Adrenal gland (tissue), 12 donors: ENCODE results near the gene GALNT7. TPM values are rescaled to one million over a fixed set of nuclear protein-coding genes. Genes with fewer than 3 reads are reported as not detected.

ENCODE experiments used
- DNase-seq, 7 donors: peaks; one replicate each; pipeline ENCODE4 v3.0.0-alpha.2; 2019 to 2020
- H3K27ac ChIP-seq, 5 donors: fragments of 200-600 bp; sonication (generic) in 4 of 5; 1 replicate in 3 of 5; 2 replicates in 2 of 5; pipeline versions ENCODE4 v1.5.1 to v1.8.0; 2016 to 2020; ENCODE audit warnings: mild to moderate bottlenecking in 1 of 5
- H3K27me3 ChIP-seq: fragments of 200-600 bp; 2 replicates; pipeline ENCODE4 v1.8.0; 2021
- H3K36me3 ChIP-seq, 2 donors: fragments of 200-600 bp; replicated peaks in 1 of 2; 1 replicate in 1 of 2; 2 replicates in 1 of 2; pipeline versions ENCODE4 v1.5.1 to v1.8.0; 2018 to 2022
- H3K4me1 ChIP-seq, 2 donors: fragments of 200-600 bp; replicated peaks in 1 of 2; 1 replicate in 1 of 2; 2 replicates in 1 of 2; pipeline versions ENCODE4 v1.5.1 to v1.8.0; 2018 to 2021
- H3K4me3 ChIP-seq, 4 donors: fragments of 200-600 bp; sonication (generic) in 3 of 4; one replicate each; pipeline ENCODE4 v1.5.1; 2016 to 2018
- H3K9me3 ChIP-seq, 3 donors: fragments of 200-600 bp; sonication (generic) in 1 of 3; replicated peaks in 1 of 3; 1 replicate in 2 of 3; 2 replicates in 1 of 3; pipeline versions ENCODE4 v1.5.1 to v1.8.0; 2016 to 2021
- CTCF ChIP-seq, 6 experiments: fragments of 450-650 bp in 4 of 6; fragments of 200-600 bp in 2 of 6; sonication (generic) in 1 of 6; IDR thresholded peaks; 1 replicate in 5 of 6; 2 replicates in 1 of 6; pipeline versions ENCODE4 v1.5.1 to v1.8.0; 2016 to 2021; ENCODE audit warnings: antibody characterized with exemption in 6 of 6, mild to moderate bottlenecking in 2 of 6, moderate library complexity in 1 of 6
- POLR2A ChIP-seq, 2 donors: fragments of 450-650 bp; IDR thresholded peaks; one replicate each; pipeline ENCODE4 v1.6.1; 2017; ENCODE audit warnings: antibody characterized with exemption in 2 of 2, mild to moderate bottlenecking in 2 of 2, moderate library complexity in 1 of 2
- WGBS, 4 donors: extraction: QIAGEN DNeasy Blood & Tissue Kit in 2 of 4; methylation state at CpG; one replicate each; pipeline versions ENCODE4 v1.1.5 to v1.1.7; 2013 to 2017; 5-methylcytosine and 5-hydroxymethylcytosine counted together
- intact Hi-C, 2 donors: fragments of 100-400 bp; cut with DNase I; formaldehyde crosslinking; loops; one replicate each; pipeline versions ENCODE4 v1.14.1 to v1.15.0; 2022 to 2023
- polyA plus RNA-seq, 3 donors: library from polyadenylated mRNA; stranded (reverse); fragments of 200-250 nt in 2 of 3; fragments of 350-450 nt in 1 of 3; fragmentation: Illumina TruSeq in 1 of 3; extraction: RNeasy Lipid Tissue Mini Kit (QIAGEN cat#74804) in 1 of 3; gene quantifications; one replicate each; pipeline ENCODE4 v1.2.3, GENCODE V29; 2013 to 2014
- total RNA-seq, 9 donors: library from RNA; depleted of rRNA in 4 of 9; stranded (reverse); fragments of >200 nt in 4 of 9; fragments of 120-200 nt in 1 of 9; fragmentation: NEBNext Ultra II Directional in 1 of 9; extraction: Animal tissue kit (Norgen Biotek cat#: 25700) in 1 of 9; gene quantifications; one replicate each; pipeline versions ENCODE4 v1.1.0 to v1.2.4, GENCODE V29; 2013 to 2023
- donor health status: healthy with polysubstance abuse.
- donor health status: Bipolar disorder and iron deficiency.
- donor health status: DM: yes; HTN: yes; CAD: no.
- donor health status: DM: no; HTN: no; CAD: no.
- donor health status: DM: no; HTN: no; CAD: no.
- donor health status: DM: yes; HTN: yes; CAD: no.

Gene GALNT7
- total and polyA plus RNA-seq, 12 donors, result 4.4 to 21.9 (median 10.3) TPM

DNA sequence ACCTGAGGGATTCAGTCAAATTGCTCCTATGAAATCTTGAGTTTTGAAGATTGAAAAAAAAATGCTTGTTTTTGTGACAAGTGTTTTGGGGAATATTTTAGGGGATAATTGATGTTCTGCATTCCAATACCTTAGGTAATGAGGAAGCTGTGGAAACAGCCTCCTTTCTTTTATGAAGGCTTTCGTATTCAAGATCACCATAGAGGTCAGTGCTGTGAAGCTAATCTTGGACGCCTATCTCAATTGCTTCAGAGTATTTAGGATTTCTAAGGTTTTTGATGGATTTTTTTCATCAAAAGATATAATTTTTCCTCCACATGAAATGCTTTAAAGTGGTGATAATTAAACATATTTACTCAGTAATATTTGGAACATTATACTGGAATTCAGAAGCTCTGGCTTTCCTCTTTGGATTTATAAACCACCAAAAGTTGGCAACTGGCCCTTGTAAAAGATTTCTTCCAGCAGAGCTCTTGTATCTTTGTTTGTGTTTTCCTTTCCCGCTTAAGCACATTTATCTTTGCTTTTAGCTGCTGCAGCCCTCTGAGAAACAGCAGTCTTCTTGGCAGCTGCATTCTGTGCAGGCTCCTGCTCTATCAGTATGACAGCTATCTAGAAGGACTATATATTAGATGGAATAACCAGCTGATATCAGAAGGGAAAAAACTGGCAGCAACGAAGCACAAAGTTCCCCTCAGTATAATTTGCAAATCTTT is 101.9 kb downstream of the GALNT7 start:
- peak in 1 of 7 donors; percentile 10 for DNase-seq
- Histone ChIP-seq H3K36me3 (no peaks in the 10 kb centered on the region), H3K27ac (no peak overlapping the region), H3K4me1 (peaks cover 0 to 6% of the 10 kb centered on the region in 2 donors), H3K4me3 (no peak overlapping the region), H3K27me3 (no peaks in the 10 kb centered on the region), H3K9me3 (no peaks in the 10 kb centered on the region)
- intact Hi-C loops, result no loop called here
- 41 to 55% (median 48%) methylated on average over 4 of the region's 4 CpGs for WGBS, 4 donors
- TF ChIP-seq POLR2A (IDR thresholded peaks at IDR 0.05) (no peak), CTCF (IDR thresholded peaks at IDR 0.05) (no peak)

- intact Hi-C loops, result no loop called here
- Histone ChIP-seq H3K4me3 (no peak overlapping the region), H3K27me3 (no peaks in the 10 kb centered on the region), H3K4me1 (peaks cover 0 to 6% of the 10 kb centered on the region in 2 donors), H3K27ac (no peak overlapping the region), H3K9me3 (no peaks in the 10 kb centered on the region), H3K36me3 (no peaks in the 10 kb centered on the region)
- TF ChIP-seq CTCF (IDR thresholded peaks at IDR 0.05) (no peak), POLR2A (IDR thresholded peaks at IDR 0.05) (no peak)
- WGBS, 4 donors, result 92 to 94% (median 94%) methylated on average over 5 of the region's 5 CpGs
- DNase-seq, result no peak
Measured at GRCh38 chr4:173272314-173272713, 103.7 kb downstream of the GALNT7 start.

DNA sequence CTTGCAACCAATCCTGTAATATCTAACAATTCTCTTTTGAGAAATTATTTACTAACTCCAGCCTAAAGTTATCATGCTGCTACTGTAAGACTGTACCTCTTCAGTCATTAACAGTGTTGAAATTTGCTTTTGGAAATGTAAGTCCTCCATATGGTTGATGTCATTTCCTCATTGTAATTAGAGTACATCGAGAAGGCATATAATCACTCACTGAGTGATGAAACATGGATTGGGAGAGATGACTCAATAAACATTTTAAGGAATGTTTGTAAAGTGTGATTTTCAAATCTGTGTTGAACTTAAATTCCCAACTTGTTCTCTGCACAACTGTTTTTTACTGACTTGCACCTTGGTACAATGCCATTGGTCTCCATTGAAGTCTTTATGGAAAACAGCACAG is 104.4 kb downstream of the GALNT7 start:
- Histone ChIP-seq H3K36me3 (no peaks in the 10 kb centered on the region), H3K4me1 (peaks cover 0 to 6% of the 10 kb centered on the region in 2 donors), H3K27ac (no peak overlapping the region), H3K4me3 (no peak overlapping the region), H3K9me3 (no peaks in the 10 kb centered on the region), H3K27me3 (no peaks in the 10 kb centered on the region)
- intact Hi-C loops, result no loop called here
- 61 to 79% (median 74%) methylated on average over 1 of the region's 1 CpG for WGBS, 4 donors
- DNase-seq, result no peak
- no peak for TF ChIP-seq POLR2A (IDR thresholded peaks at IDR 0.05)
- no peak for TF ChIP-seq CTCF (IDR thresholded peaks at IDR 0.05)

GRCh38 chr4:173273941-173274340 is 105.3 kb downstream of the GALNT7 start:
- TF ChIP-seq CTCF (IDR thresholded peaks at IDR 0.05), result no peak
- no peak for TF ChIP-seq POLR2A (IDR thresholded peaks at IDR 0.05)
- intact Hi-C loops, result no loop called here
- Histone ChIP-seq H3K27ac (no peak overlapping the region), H3K36me3 (no peaks in the 10 kb centered on the region), H3K4me3 (no peak overlapping the region), H3K27me3 (no peaks in the 10 kb centered on the region), H3K9me3 (no peaks in the 10 kb centered on the region), H3K4me1 (peaks cover 0 to 6% of the 10 kb centered on the region in 2 donors)
- no peak for DNase-seq
